Suppressor macrophage treated with lipopolysaccharide for 4 hours (primary cell): Measurements from ENCODE around the gene MECR.
A peak's percentile ranks its signal among the peaks of the same experiment; 100 is the strongest.

Experiments used
- DNase-seq: peaks from one replicate; pipeline ENCODE4 v3.0.0-alpha.2; 2020

MECR gene

GRCh38 chr1:29254346-29254745, 23.6 kb upstream of the MECR start:
- no peak for DNase-seq

GRCh38 chr1:29253180-29253579, 22.4 kb upstream of the MECR start:
- no peak for DNase-seq

GRCh38 chr1:29251164-29252124, 20.7 kb upstream of the MECR start:
- DNase-seq = no peak

DNA sequence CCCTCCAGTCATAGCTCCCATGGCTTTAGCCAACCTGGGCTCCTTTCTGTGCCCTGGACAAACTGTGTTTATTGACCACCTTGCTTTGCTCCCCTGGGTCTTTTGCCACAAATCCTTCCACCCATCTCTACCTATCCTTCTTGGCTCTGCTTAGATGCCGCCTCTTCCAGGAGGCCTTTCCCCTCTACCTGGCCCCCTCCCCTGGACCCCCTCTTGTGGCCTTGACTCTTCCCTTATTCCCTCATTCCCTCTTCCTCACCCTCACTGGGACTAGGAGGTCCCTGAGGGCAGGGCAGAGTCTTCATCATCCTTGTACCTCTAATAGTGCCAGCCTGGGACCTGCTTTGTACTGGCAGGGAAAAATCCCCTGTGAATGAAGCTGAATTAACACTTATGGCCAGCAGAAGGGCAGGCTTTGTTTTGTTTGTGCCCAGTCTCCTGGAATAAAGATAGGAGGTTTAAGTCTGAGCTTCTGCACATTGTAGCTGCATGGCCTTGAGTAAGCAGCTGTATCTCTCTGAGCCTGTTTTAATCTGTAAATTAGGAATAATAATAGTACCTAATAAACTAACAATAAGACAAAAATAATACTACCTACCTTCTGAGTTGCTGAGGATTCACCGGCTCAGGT, 19.3 kb upstream of the MECR start:
- no peak for DNase-seq

DNA sequence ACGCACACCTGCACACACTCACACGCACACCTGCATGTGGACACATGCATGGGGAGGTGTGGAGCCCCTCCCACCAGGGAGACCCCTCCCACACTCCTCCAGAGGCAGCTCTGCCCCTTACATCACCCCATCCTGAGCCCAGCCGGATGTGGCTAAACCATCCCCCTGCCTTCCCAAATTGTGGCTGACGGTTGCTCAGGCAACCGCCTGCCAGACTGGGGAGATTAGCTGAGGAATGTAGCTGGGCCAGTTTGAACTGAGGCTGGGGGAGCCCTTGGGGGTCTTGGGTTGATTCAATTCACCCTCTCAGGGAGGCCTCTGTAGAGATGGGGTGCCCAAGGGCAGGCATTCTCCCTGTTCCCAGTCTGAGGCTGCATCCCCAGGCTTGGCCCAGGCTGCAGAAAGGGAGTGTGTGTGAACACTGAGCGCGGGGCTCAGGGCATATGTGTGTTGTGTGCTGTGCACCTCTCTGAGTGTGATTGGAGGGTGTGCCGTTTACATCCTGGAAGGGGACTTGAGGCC, 18.5 kb upstream of the MECR start:
- DNase-seq = no peak

- DNase-seq = no peak
Observed at GRCh38 chr1:29248409-29248808, 17.7 kb upstream of the MECR start.

GRCh38 chr1:29247571-29248273, 17.0 kb upstream of the MECR start:
- DNase-seq = no peak

- DNase-seq = no peak
Observed at GRCh38 chr1:29247044-29247443, 16.3 kb upstream of the MECR start.

DNA sequence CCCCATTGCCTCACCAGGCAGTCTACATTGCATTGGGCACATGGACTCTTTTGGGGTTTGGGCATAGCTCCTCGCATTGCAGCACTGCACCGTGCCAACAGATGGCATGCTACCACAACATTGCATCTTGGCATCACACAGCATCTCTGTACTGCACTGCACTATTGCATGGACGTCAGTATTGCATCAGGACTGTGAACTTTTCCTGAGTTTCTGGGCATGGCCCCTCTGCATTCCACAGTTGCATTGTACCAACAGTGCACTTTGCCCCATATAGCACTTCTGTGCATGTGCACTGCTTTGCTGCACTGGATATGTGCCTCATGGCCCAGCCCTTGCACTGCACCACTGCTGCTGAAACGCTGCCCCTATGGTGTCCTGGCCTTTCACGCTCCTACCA, 15.1 kb upstream of the MECR start:
- DNase-seq = no peak

DNA sequence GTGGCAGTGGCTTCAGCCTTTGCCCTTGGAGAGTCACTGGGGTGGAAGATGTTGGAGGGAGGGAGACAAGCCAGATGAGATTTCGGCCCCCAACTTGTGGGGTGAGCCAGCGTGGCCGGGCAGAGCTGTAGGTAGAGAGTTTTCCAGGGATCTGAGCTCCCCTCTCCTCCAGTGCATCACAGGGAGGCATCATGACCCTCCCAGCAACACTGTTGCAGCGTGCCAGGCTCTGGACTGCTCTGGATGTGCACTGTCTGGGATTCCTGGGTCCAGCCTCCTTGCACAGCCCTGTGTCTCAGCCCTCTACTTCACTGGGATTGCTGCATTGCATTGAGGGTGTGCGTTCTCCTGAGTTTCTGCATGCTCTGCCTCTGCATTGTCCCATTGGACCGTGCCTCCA, 14.5 kb upstream of the MECR start:
- no peak for DNase-seq

DNA sequence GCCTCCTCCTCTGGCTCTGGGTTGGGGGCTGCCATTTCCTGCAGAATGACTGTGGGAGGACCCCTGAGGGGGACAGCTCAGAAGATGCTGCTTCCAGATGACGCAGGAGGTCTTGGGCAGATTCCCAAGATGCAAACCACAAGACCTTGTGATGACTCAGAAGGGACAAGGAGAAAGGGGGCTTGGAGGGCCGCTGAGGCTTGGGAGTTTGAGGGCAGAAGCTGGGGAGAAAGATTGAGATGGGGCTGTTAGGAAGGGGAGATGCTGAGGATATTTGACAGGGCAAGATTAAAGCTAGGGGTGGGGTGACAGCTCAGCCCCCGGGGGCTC, 13.1 kb upstream of the MECR start:
- no peak for DNase-seq

GRCh38 chr1:29243023-29243870, 12.5 kb upstream of the MECR start:
- DNase-seq = no peak

GRCh38 chr1:29240986-29241385, 10.3 kb upstream of the MECR start:
- no peak for DNase-seq

DNA sequence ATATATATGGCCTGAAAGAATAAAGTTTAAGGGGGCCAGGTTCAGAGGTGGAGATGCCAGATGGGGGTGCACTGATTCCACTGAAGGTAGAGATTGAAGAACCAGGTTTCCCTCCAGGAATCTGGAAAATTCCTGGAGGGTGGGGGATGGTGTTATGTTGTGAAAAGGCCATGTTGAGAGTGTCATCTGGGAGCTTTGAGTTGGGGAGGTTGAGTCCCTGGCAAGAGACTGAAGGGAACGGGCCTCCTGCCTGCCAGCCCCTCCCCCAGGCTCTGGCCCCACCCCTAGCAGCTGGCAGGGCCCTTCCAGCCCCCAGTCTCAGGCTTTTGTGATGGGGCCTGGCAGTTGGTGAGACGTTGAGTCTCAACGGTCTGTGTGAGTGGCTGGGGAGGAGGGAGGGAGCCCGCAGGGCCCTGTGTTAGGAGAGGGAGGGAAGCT, 9.7 kb upstream of the MECR start:
- no peak for DNase-seq

DNA sequence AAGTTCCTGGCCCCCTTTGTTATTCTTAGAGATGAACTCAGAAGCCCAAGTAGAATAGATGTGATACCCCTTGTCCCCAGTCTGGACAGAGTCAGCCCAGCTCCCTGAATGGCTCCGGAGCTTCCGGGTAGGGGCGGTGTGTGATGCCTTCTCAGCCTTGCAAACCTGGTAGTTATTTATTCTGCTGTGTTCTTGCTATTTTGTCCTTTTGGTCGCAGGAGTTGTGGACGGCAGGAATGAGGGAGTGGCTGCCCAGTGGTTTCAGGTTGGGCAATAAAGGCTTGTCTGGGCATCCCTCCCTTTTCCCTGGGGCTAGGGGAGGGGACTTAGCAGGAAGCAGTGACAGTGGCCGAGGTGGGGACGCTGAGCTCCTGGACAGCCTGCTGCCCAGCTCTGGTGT, 8.4 kb upstream of the MECR start:
- DNase-seq = no peak

DNA sequence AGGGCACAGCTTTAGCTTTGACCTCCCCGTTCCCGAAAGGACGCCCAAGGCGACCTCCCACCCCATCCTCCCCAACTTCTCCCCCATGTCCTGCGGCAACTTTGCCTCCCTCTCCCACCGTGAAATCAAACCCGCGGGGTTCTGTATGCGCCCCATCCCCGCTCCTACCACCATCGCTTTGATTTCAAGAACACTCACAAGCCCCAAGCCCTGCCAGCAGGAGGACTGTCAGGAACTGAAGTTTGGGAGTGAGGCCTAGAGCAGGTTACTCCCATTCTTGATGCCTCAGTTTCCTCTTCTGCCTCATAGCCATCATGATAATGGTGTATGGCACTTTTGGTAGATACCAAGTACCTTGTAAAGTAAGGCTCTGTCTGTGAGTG, 7.9 kb upstream of the MECR start:
- DNase-seq = no peak

DNA sequence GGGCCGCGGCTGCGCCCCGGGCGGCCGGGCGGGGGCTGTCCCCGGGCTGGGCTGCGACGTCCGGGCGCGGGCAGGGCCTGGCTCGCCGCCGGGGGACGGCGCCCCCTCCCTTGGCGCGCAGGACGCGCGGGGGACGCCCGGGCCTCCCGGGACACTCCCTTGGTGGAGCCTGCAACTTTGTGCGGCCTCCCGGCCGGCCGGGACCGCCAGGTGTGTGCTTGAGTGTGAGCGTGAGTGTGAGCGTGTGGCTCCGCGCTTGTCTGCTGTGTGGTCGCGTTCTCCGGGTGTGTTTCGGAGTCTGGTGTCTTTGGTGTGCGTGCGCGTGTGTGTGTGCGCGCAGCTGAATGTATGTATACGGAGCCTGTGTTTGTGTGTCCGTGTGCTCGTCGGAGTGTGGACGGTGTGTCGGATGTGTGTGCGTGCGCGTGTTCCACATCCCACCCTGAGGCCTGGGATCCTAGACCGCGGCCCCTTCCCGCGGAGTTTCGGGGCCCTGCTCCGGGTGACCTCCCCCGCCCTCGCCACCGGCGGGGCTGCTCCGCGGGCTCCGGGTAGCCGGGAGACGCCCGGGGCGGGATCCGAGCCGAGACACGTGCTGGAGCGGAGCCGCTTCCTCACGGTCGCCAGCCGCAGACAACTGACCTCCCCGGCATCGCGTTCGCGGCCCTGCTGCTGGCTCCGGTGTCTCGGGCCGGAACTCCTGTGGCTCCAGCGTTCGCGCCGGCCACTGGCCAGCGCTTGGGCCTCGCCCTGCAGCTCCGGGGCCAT, 7.3 kb upstream of the MECR start:
- peak; percentile 20 for DNase-seq

DNA sequence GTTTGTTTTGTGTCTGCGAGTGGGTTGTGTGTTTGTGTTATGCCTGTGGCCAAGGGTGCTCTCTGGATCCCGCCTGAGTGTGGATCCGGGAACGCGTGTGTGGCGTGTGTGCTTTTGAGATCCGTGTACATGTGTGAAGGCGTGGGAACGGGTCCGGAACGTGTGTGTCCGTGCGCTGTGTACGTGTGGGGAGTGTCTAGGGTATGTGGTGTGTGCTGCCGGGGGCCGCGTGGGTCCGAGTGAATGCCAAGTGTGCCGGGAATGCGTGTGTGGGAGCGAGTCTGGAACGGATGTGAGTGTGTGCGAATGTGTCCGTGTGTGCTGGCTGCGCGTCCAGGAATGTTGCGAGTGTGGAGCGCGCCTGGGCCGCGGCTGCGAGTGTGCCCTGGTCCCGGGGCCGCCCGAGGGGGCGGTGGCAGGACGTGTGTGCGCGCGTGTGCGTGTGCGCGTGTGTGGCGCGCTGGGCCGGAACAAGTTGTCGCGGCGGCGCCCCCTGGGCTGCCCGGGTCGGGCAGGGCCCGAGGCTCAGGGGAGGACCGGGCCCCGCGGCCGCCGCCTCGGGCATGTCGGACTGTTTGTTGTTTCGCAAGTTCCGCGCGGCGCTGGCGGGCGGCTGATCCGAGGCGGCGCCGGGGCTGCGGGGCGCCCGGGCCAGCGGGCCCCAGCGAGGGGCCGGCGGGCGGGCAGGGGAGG, 6.5 kb upstream of the MECR start:
- DNase-seq = peak; percentile 40

GRCh38 chr1:29236712-29237128, 6.0 kb upstream of the MECR start:
- DNase-seq = no peak

DNA sequence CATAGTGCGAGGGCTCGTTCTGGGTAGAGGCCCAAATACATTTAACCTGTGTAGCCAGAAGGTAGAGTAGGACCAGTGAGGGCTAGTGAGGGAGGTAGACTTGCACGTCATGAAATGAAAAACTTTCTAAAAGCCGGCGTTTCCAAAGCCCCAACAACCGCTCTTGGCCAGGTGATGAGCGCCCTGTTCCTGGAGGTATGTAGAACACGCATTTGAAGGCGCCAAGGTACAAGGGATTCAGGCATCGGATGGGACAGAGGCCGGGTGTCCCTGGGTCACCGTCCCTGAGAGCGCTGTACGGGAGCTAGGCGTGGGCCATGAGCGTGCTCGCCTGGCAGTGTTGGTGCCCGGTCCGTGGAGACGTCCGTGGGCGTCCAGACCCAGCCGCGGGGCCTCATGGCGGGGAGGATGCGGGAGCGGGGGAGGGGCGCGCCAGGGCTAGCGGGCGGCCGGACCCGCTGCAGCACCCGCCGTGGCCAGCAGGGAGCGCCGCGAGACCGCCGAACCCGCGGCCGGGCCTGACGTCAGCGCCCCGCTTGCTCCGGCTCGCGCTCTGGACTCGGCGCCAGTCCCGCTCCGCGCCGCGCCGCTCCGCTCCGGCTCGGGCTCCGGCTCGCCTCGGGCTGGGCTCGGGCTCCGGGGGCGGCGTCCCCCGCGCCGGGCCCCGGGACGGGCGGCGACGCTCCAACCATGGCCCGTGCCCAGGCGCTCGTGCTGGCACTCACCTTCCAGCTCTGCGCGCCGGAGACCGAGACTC, 5.4 kb upstream of the MECR start, which contains the start of gene PTPRU:
TSS of gene PTPRU (plus strand) at position 568 of the 757 bp plus-strand sequence. CDS start at position 691, 123 bp downstream.
- DNase-seq = peak; percentile 83
